Measurements from ENCODE around the gene RAD51. TPM values are rescaled to one million over a fixed set of nuclear protein-coding genes. Genes with fewer than 3 reads are reported as not detected.
"Not testable (repeated sequence)": the region's sequence is repeated elsewhere in the genome, so short reads cannot be mapped to it uniquely, and the experiment has no call there.

The RAD51 gene
- total and polyA plus RNA-seq, 7 experiments from 2014 or later, result 0.34 to 51.5 (median 0.66) TPM

DNA sequence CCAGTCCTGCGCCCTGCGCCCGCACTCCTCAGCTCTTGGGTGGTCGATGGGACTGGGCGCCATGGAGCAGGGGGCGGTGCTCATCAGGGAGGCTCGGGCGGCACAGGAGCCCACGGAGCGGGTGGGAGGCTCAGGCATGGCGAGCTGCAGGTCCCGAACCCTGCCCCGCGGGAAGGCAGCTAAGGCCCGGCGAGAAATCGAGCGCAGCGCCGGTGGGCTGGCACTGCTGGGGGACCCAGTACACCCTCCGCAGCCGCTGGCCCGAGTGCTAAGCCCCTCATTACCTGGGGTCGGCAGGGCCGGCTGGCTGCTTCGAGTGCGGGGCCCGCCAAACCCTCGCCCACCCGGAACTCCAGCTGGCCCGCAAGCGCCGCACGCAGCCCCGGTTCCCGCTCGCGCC, 18.1 kb upstream of the RAD51 start:
- not testable (repeated sequence) for DNase-seq; H3K4me1 ChIP-seq (ENCODE audit: control insufficient read depth in 2 of 2, insufficient read depth in 2 of 2, low read length in 2 of 2); H3K27me3 Mint-ChIP-seq; H3K27me3 ChIP-seq (ENCODE audit: control insufficient read depth in 2 of 2, insufficient read depth in 2 of 2, low read length in 2 of 2); H3K9me3 ChIP-seq (ENCODE audit: control insufficient read depth in 2 of 3, low read length in 3 of 3); H3K4me3 Mint-ChIP-seq; H3K4me3 ChIP-seq (ENCODE audit: low read length); H3K36me3 Mint-ChIP-seq; H3K9me3 Mint-ChIP-seq; H3K36me3 ChIP-seq (ENCODE audit: control insufficient read depth in 2 of 3, insufficient read depth in 3 of 3, low read length in 3 of 3); ATAC-seq; H3K27ac Mint-ChIP-seq; H3K27ac ChIP-seq (ENCODE audit: low read depth, low read length)
- POLR2A ChIA-PET, result interaction anchor here (0.6 kb wide), 1 partner anchor 17 kb away, joined by 3 read pairs; no protein-coding TSS in a partner anchor
- CTCF ChIA-PET, result interaction anchor here (1.2 to 6.1 kb wide), 4 partner anchors 23 to 111 kb away, joined by 3 to 48 read pairs (median 9); no protein-coding TSS in a partner anchor
- H3K4me1 Mint-ChIP-seq, result peaks cover 0 to 11% (median 6%) of the 10 kb centered on the region in 7 donors
- intact Hi-C loops (cut with micrococcal nuclease), result loop anchor here (5.0 kb wide), 5 partner anchors 85 to 505 kb away; partner anchors contain the start of genes KNL1 (in 2 of the 2), BAHD1 (in 1 of the 2) and VPS18 (in 1 of the 2)

DNA sequence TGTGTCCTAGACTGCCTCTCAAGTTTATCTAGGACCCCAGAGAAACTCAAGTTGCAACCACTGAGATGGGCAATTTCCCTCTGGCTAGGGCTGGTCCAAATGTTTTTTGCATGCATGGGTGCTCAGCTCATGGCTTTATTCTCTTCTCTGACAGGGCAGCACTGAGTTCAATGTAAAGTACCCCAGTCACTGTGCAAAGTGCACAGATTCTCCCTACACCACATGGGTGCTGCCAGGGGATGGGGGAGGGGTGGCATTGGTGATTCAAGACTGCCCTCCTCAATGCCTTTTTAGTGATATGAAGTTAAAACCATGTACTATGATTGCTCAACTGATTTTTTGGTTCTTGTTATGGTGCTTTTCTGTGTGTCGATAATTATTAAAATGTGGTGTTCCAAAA, 14.8 kb upstream of the RAD51 start:
- DNase-seq (no peak), ATAC-seq (no peak)
- Histone ChIP-seq H3K4me1 (ENCODE audit: control insufficient read depth in 2 of 2, insufficient read depth in 2 of 2, low read length in 2 of 2) (no peaks in the 10 kb centered on the region), H3K36me3 (ENCODE audit: control insufficient read depth in 2 of 3, insufficient read depth in 3 of 3, low read length in 3 of 3) (no peaks in the 10 kb centered on the region), H3K27ac (ENCODE audit: low read depth, low read length) (no peak overlapping the region), H3K4me3 (ENCODE audit: low read length) (no peak overlapping the region), H3K9me3 (ENCODE audit: control insufficient read depth in 2 of 3, low read length in 3 of 3) (no peaks in the 10 kb centered on the region), H3K27me3 (ENCODE audit: control insufficient read depth in 2 of 2, insufficient read depth in 2 of 2, low read length in 2 of 2) (no peaks in the 10 kb centered on the region)
- Mint-ChIP-seq H3K4me1 (peaks cover 0 to 7% (median 6%) of the 10 kb centered on the region in 7 donors), H3K27me3 (peaks cover 0 to 3% (median 0%) of the 10 kb centered on the region in 5 donors), H3K4me3 (no peak overlapping the region), H3K9me3 (no peaks in the 10 kb centered on the region), H3K27ac (no peak overlapping the region), H3K36me3 (peaks cover 0 to 4% (median 0%) of the 10 kb centered on the region in 5 donors)
- ChIA-PET CTCF (interaction anchor here (6.1 kb wide), 1 partner anchor 103 kb away, joined by 48 read pairs; no protein-coding TSS in a partner anchor), POLR2A (interaction anchor here (0.7 kb wide), 1 partner anchor 16 kb away, joined by 3 read pairs; no protein-coding TSS in a partner anchor)
- intact Hi-C loops (cut with micrococcal nuclease), result no loop called here

DNA sequence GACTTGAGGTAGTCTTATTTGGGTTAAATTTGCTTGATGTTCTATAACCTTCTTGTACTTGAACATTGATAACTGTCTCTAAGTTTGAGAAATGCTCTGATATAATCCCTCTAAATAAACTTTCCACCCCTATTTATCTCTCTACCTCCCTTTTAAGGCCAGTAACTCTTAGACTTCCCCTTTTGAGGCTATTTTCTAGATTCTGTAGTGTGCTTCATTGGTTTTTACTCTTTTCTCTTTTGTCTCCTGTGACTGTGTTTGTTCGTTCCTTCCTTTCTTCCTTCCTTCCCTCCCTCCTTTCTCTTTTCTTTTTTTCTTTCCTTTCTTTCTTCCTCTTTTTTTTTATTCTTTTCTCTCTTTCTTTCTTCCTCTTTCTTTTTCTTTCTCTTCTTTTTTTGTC, 14.0 kb upstream of the RAD51 start:
- H3K36me3 Mint-ChIP-seq; H3K4me3 Mint-ChIP-seq; H3K27me3 ChIP-seq (ENCODE audit: control insufficient read depth in 2 of 2, insufficient read depth in 2 of 2, low read length in 2 of 2); H3K4me1 Mint-ChIP-seq; ATAC-seq; H3K9me3 Mint-ChIP-seq; H3K27ac ChIP-seq (ENCODE audit: low read depth, low read length); H3K36me3 ChIP-seq (ENCODE audit: control insufficient read depth in 2 of 3, insufficient read depth in 3 of 3, low read length in 3 of 3); H3K27me3 Mint-ChIP-seq; H3K9me3 ChIP-seq (ENCODE audit: control insufficient read depth in 2 of 3, low read length in 3 of 3); DNase-seq; intact Hi-C loops (cut with micrococcal nuclease); H3K4me1 ChIP-seq (ENCODE audit: control insufficient read depth in 2 of 2, insufficient read depth in 2 of 2, low read length in 2 of 2); H3K4me3 ChIP-seq (ENCODE audit: low read length): not testable (repeated sequence)
- CTCF ChIA-PET, result interaction anchor here (6.1 kb wide), 1 partner anchor 102 kb away, joined by 48 read pairs; no protein-coding TSS in a partner anchor
- H3K27ac Mint-ChIP-seq, result peak overlapping the region in 1 of 9 donors; percentile 11
- POLR2A ChIA-PET, result interaction anchor here (0.7 kb wide), 1 partner anchor 17 kb away, joined by 3 read pairs; no protein-coding TSS in a partner anchor

DNA sequence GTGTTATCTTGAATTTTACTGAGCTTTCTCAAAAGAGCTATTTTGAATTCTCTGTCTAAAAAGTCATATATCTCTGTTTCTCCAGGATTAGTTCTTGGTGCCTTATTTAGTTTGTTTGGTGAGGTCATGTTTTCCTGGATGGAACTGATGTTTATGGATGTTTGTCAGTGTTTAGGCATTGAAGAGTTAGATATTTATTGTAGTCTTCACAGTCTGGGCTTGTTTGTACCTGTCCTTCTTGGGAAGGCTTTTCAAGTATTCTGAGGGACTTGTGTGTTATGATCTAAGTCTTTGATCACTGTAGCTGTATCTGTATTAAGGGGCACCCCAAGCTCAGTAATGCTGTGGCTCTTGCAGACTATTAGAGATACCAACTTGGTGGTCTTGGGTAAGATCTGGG, 10.6 kb upstream of the RAD51 start:
- H3K4me1 ChIP-seq (ENCODE audit: control insufficient read depth in 2 of 2, insufficient read depth in 2 of 2, low read length in 2 of 2), result no peaks in the 10 kb centered on the region
- ChIA-PET POLR2A (interaction anchor here (2.4 kb wide), 1 partner anchor 10 kb away, joined by 9 read pairs; no protein-coding TSS in a partner anchor), CTCF (interaction anchor here (0.6 kb wide), 2 partner anchors 94 to 96 kb away, joined by 3 read pairs; no protein-coding TSS in a partner anchor)
- H3K36me3 Mint-ChIP-seq, result no peaks in the 10 kb centered on the region
- no peaks in the 10 kb centered on the region for H3K27me3 ChIP-seq (ENCODE audit: control insufficient read depth in 2 of 2, insufficient read depth in 2 of 2, low read length in 2 of 2)
- peaks cover 0 to under 1% (median 0%) of the 10 kb centered on the region in 7 donors for H3K4me1 Mint-ChIP-seq
- H3K27ac ChIP-seq (ENCODE audit: low read depth, low read length), result no peak overlapping the region
- peaks cover 0 to 3% (median 0%) of the 10 kb centered on the region in 5 donors for H3K27me3 Mint-ChIP-seq
- DNase-seq, result no peak
- no peak overlapping the region for H3K4me3 ChIP-seq (ENCODE audit: low read length)
- intact Hi-C loops (cut with micrococcal nuclease), result no loop called here
- H3K4me3 Mint-ChIP-seq, result no peak overlapping the region
- H3K9me3 Mint-ChIP-seq, result no peaks in the 10 kb centered on the region
- H3K27ac Mint-ChIP-seq, result peak overlapping the region in 3 of 9 donors; percentile 41 to 57 (median 47)
- ATAC-seq, result no peak
- H3K9me3 ChIP-seq (ENCODE audit: control insufficient read depth in 2 of 3, low read length in 3 of 3), result no peaks in the 10 kb centered on the region
- peaks cover 0 to under 1% (median 0%) of the 10 kb centered on the region in 3 experiments for H3K36me3 ChIP-seq (ENCODE audit: control insufficient read depth in 2 of 3, insufficient read depth in 3 of 3, low read length in 3 of 3)

DNA sequence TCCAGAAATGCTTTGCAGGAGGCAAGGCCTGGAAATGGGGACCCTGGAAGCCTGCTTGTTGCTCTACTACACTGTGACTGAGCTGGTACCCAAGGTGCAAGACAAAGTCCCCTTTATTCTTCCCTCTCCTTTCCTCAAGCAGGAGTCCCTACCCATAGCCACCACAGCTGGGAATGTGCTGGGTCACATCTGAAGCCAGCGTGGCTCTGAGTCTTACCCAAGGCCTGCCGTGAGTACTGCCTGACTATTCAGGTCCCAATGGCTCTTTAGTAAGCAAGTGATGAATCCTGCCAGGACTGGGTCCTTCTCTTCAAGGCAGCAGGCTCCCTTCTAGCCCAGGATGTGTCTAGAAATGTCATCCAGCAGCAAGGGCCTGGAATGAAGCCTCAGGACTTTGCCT, 9.6 kb upstream of the RAD51 start:
- Histone ChIP-seq H3K36me3 (ENCODE audit: control insufficient read depth in 2 of 3, insufficient read depth in 3 of 3, low read length in 3 of 3) (peaks cover 0 to 5% (median 0%) of the 10 kb centered on the region in 3 experiments), H3K9me3 (ENCODE audit: control insufficient read depth in 2 of 3, low read length in 3 of 3) (no peaks in the 10 kb centered on the region), H3K27ac (ENCODE audit: low read depth, low read length) (no peak overlapping the region), H3K4me1 (ENCODE audit: control insufficient read depth in 2 of 2, insufficient read depth in 2 of 2, low read length in 2 of 2) (no peaks in the 10 kb centered on the region), H3K4me3 (ENCODE audit: low read length) (no peak overlapping the region), H3K27me3 (ENCODE audit: control insufficient read depth in 2 of 2, insufficient read depth in 2 of 2, low read length in 2 of 2) (no peaks in the 10 kb centered on the region)
- ChIA-PET POLR2A (interaction anchor here (2.4 kb wide), 1 partner anchor 9 kb away, joined by 9 read pairs; no protein-coding TSS in a partner anchor), CTCF (no interaction called here)
- H3K36me3 Mint-ChIP-seq, result peaks cover 0 to 3% (median 0%) of the 10 kb centered on the region in 5 donors
- H3K4me3 Mint-ChIP-seq, result no peak overlapping the region
- no peak for ATAC-seq
- peaks cover 0 to 7% (median 3%) of the 10 kb centered on the region in 7 donors for H3K4me1 Mint-ChIP-seq
- H3K27ac Mint-ChIP-seq, result peak overlapping the region in 6 of 9 donors; percentile 19 to 72 (median 48)
- H3K9me3 Mint-ChIP-seq, result no peaks in the 10 kb centered on the region
- peaks cover 0 to 3% (median 0%) of the 10 kb centered on the region in 5 donors for H3K27me3 Mint-ChIP-seq
- intact Hi-C loops (cut with micrococcal nuclease), result no loop called here
- no peak for DNase-seq

DNA sequence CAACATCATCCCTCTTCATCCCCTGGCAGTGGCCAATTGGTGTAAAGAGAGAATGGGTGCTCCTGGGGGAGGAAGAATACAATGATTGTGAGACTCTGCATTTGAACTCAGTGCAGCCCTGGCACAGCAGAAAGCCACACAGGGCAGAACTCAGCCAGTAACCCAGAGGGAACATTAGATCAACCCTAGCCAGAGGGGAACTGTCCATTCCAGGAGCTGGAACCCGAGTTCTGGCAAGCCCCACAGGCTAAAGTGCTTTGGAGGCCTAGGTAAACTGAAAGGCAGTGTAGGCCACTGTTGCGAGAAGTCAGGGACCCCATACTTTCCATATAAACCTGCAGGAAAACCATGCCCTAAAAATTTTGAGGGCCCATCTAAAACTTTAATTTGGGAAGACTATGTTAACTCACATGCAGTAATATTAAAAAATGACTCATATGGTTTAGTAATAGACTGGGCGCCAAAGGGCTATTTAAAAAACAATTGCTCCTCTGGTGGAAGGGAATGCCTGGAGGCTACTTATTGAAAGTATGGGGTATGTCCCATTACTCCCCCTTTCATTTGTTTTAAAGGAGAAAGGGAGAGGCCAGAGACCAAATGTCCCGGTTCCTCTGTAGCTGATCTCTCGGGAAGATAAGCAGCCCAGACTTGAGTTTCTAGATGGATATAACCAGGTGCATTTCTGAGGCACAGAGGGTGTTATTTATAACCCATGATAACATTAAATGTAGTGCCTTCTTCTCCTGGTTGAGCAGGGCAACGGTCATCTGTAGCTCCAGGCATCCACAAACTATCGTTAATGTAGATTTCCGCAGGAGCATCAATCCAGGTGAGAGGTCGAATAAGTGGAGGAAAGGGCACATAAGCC, 5.8 kb upstream of the RAD51 start:
- H3K27ac ChIP-seq (ENCODE audit: low read depth, low read length), result no peak overlapping the region
- Mint-ChIP-seq H3K4me1 (peaks cover 5 to 24% (median 11%) of the 10 kb centered on the region in 7 donors), H3K4me3 (peak overlapping the region in 1 of 10 donors; percentile 34), H3K36me3 (peaks cover 0 to 6% (median 0%) of the 10 kb centered on the region in 5 donors), H3K27ac (peak overlapping the region in 6 of 9 donors; percentile 6 to 86 (median 50)), H3K9me3 (no peaks in the 10 kb centered on the region), H3K27me3 (no peaks in the 10 kb centered on the region)
- no peak overlapping the region for H3K4me3 ChIP-seq (ENCODE audit: low read length)
- H3K27me3 ChIP-seq (ENCODE audit: control insufficient read depth in 2 of 2, insufficient read depth in 2 of 2, low read length in 2 of 2), result no peaks in the 10 kb centered on the region
- ChIA-PET CTCF (no interaction called here), POLR2A (no interaction called here)
- DNase-seq (no peak), ATAC-seq (no peak)
- H3K4me1 ChIP-seq (ENCODE audit: control insufficient read depth in 2 of 2, insufficient read depth in 2 of 2, low read length in 2 of 2), result peaks cover 8 to 9% of the 10 kb centered on the region in 2 donors
- H3K9me3 ChIP-seq (ENCODE audit: control insufficient read depth in 2 of 3, low read length in 3 of 3), result no peaks in the 10 kb centered on the region
- intact Hi-C loops (cut with micrococcal nuclease), result no loop called here
- H3K36me3 ChIP-seq (ENCODE audit: control insufficient read depth in 2 of 3, insufficient read depth in 3 of 3, low read length in 3 of 3), result peaks cover 0 to 13% (median 0%) of the 10 kb centered on the region in 3 experiments
